ENCODE measurements around the gene TUT7.

Gene TUT7

GRCh38 chr9:86252870-86253269 is 101.3 kb downstream of the TUT7 start:
- DNase-seq (ENCODE audit: low spot score) = no peak

- no peak for DNase-seq (ENCODE audit: low spot score)
Observed at GRCh38 chr9:86250123-86250522, 104.1 kb downstream of the TUT7 start.

- no peak for DNase-seq (ENCODE audit: low spot score)
Observed at GRCh38 chr9:86248746-86249145, 105.5 kb downstream of the TUT7 start.

- DNase-seq (ENCODE audit: low spot score) = peak; percentile 28
Observed at GRCh38 chr9:86246752-86247161, 107.5 kb downstream of the TUT7 start.

- no peak for DNase-seq (ENCODE audit: low spot score)
Observed at GRCh38 chr9:86242071-86242470, 112.1 kb downstream of the TUT7 start.

GRCh38 chr9:86241216-86241615 is 113.0 kb downstream of the TUT7 start:
- DNase-seq (ENCODE audit: low spot score) = no peak

- DNase-seq (ENCODE audit: low spot score) = no peak
Observed at GRCh38 chr9:86238861-86239770, 115.1 kb downstream of the TUT7 start.

All from iPS-NIHi11 (cell line).